SK-N-SH (cell line): ENCODE measurements around the gene PCNX2.

ENCODE experiments used
- GABPA ChIP-seq: IDR thresholded peaks from 2 replicates; pipeline ENCODE4 v1.4.0; 2012; ENCODE audit warnings: low read depth, mild to moderate bottlenecking
- TAF1 ChIP-seq: IDR thresholded peaks from 2 replicates; pipeline ENCODE4 v1.6.1; 2012; ENCODE audit warnings: low read depth, mild to moderate bottlenecking, low read length, moderate library complexity, borderline replicate concordance
- TEAD4 ChIP-seq: IDR thresholded peaks from 2 replicates; pipeline ENCODE4 v1.4.0; 2012; ENCODE audit warnings: mild to moderate bottlenecking, borderline replicate concordance; ENCODE audit not compliant: insufficient read depth
- YY1 ChIP-seq: IDR thresholded peaks from 2 replicates; pipeline ENCODE4 v1.4.0; 2012; ENCODE audit warnings: low read depth, mild to moderate bottlenecking
- TF ChIP-seq, protein P1 (sequence below): fragments of 200-600 bp; sonication (generic); IDR thresholded peaks from 2 replicates; pipeline ENCODE4 v1.6.1; 2017; ENCODE audit warnings: antibody characterized with exemption, mild to moderate bottlenecking, moderate library complexity

- TF ChIP-seq, protein P1, sequence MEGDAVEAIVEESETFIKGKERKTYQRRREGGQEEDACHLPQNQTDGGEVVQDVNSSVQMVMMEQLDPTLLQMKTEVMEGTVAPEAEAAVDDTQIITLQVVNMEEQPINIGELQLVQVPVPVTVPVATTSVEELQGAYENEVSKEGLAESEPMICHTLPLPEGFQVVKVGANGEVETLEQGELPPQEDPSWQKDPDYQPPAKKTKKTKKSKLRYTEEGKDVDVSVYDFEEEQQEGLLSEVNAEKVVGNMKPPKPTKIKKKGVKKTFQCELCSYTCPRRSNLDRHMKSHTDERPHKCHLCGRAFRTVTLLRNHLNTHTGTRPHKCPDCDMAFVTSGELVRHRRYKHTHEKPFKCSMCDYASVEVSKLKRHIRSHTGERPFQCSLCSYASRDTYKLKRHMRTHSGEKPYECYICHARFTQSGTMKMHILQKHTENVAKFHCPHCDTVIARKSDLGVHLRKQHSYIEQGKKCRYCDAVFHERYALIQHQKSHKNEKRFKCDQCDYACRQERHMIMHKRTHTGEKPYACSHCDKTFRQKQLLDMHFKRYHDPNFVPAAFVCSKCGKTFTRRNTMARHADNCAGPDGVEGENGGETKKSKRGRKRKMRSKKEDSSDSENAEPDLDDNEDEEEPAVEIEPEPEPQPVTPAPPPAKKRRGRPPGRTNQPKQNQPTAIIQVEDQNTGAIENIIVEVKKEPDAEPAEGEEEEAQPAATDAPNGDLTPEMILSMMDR = no peak
- TF ChIP-seq TEAD4 = no peak
- no peak for TF ChIP-seq GABPA
- no peak for TF ChIP-seq TAF1
- no peak for TF ChIP-seq YY1
Observed at GRCh38 chr1:233111731-233112130, 183.8 kb downstream of the PCNX2 start.
